ENCODE measurements around the gene SDK2. TPM values are rescaled to one million over a fixed set of nuclear protein-coding genes. Genes with fewer than 3 reads are reported as not detected.

SDK2 gene
- polyA plus RNA-seq, 3 donors = 0.01 TPM; not detected in 2

- Histone ChIP-seq H3K79me2 (ENCODE audit: insufficient read depth, low read length) (no peaks in the 10 kb centered on the region), H3K27me3 (ENCODE audit: control insufficient read depth in 2 of 2, insufficient read depth in 2 of 2, low read length in 2 of 2) (peaks cover 0 to 2% of the 10 kb centered on the region in 2 donors), H2AFZ (ENCODE audit: insufficient read depth, low read depth, low read length, poor library complexity, severe bottlenecking) (no peak overlapping the region), H3K9ac (ENCODE audit: insufficient read depth, low read length, poor library complexity, severe bottlenecking) (no peak overlapping the region), H3K4me3 (replicated peaks in 1 of 3; ENCODE audit: low read depth in 2 of 3, low read length in 3 of 3) (no peak overlapping the region), H3K4me1 (ENCODE audit: control insufficient read depth in 1 of 2, insufficient read depth in 2 of 2, low read length in 2 of 2) (peaks cover 40% of the 10 kb centered on the region in 2 donors), H3K27ac (ENCODE audit: low read depth in 1 of 2, low read length in 2 of 2) (no peak overlapping the region), H3K4me2 (replicated peaks; ENCODE audit: extremely low read depth, low read length, poor library complexity, severe bottlenecking) (no peak overlapping the region), H3K9me3 (replicated peaks in 1 of 2; ENCODE audit: control insufficient read depth in 1 of 2, insufficient read depth in 1 of 2, low read length in 2 of 2) (peaks cover 0 to 4% of the 10 kb centered on the region in 2 donors), H4K20me1 (ENCODE audit: insufficient read depth, low read length) (no peaks in the 10 kb centered on the region), H3K36me3 (replicated peaks in 1 of 2; ENCODE audit: control insufficient read depth in 1 of 2, insufficient read depth in 2 of 2, low read length in 2 of 2) (no peaks in the 10 kb centered on the region)
- no peak for TF ChIP-seq CTCF (IDR thresholded peaks at IDR 0.05)
- Mint-ChIP-seq H3K4me1 (peaks cover 38% of the 10 kb centered on the region), H3K27me3 (ENCODE audit: low read depth in 3 of 3) (no peaks in the 10 kb centered on the region), H3K4me3 (no peak overlapping the region), H3K36me3 (no peaks in the 10 kb centered on the region), H3K9me3 (peaks cover 0 to 6% (median 2%) of the 10 kb centered on the region in 7 donors), H3K27ac (no peak overlapping the region)
- DNase-seq = no peak
- intact Hi-C loops (cut with micrococcal nuclease) = no loop called here
- WGBS (ENCODE audit: insufficient coverage) = no CpG with 5 or more reads among the region's 3 CpGs
Measured at GRCh38 chr17:73669771-73670170, 25.5 kb upstream of the SDK2 start.

DNA sequence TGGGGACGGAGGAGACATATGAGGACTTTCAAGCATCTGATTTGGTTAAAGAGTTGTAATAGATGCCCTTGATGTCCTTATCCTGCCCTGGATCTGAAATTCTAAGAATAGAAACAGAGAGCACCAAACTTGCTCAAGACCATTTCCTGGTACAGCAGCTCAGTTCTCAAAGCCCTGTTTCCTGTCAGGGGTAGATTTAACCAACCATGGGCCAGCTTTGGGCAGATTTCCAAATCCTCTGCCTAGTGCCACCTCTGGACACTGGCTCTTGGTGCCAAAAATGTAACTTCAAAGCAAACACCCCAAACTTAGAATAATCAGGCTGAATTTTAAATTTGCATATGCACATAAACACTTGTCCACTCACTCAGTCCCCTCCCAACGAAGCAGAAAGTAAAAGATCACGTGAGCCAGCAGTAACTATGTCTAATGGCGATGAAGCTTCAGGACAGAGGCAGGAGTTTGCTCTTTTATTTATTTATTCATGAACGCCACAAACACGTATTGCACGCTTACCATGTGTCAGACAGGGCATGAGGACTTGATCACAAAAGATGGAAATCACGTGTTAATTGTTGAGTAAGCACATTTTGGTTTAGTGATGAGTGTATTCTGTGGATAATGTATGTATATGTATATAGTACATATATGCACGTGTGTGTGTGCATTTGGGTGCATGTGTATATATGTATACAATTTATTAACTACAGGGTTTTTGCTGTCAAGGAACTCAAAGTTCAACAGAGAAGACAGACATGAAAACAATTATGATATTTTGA lies 23.1 kb upstream of the SDK2 start:
- Histone ChIP-seq H3K9me3 (replicated peaks in 1 of 2; ENCODE audit: control insufficient read depth in 1 of 2, insufficient read depth in 1 of 2, low read length in 2 of 2) (peaks cover 0 to 4% of the 10 kb centered on the region in 2 donors), H4K20me1 (ENCODE audit: insufficient read depth, low read length) (no peaks in the 10 kb centered on the region), H3K9ac (ENCODE audit: insufficient read depth, low read length, poor library complexity, severe bottlenecking) (no peak overlapping the region), H3K4me1 (ENCODE audit: control insufficient read depth in 1 of 2, insufficient read depth in 2 of 2, low read length in 2 of 2) (peaks cover 42 to 44% of the 10 kb centered on the region in 2 donors), H3K4me2 (replicated peaks; ENCODE audit: extremely low read depth, low read length, poor library complexity, severe bottlenecking) (peak overlapping the region; percentile 74), H3K27me3 (ENCODE audit: control insufficient read depth in 2 of 2, insufficient read depth in 2 of 2, low read length in 2 of 2) (no peaks in the 10 kb centered on the region), H2AFZ (ENCODE audit: insufficient read depth, low read depth, low read length, poor library complexity, severe bottlenecking) (peak overlapping the region; percentile 62), H3K27ac (ENCODE audit: low read depth in 1 of 2, low read length in 2 of 2) (peak overlapping the region; percentile 14 to 70), H3K79me2 (ENCODE audit: insufficient read depth, low read length) (no peaks in the 10 kb centered on the region), H3K4me3 (replicated peaks in 1 of 3; ENCODE audit: low read depth in 2 of 3, low read length in 3 of 3) (peak overlapping the region; percentile 6 to 58 (median 40)), H3K36me3 (replicated peaks in 1 of 2; ENCODE audit: control insufficient read depth in 1 of 2, insufficient read depth in 2 of 2, low read length in 2 of 2) (no peaks in the 10 kb centered on the region)
- TF ChIP-seq CTCF (IDR thresholded peaks at IDR 0.05) = no peak
- WGBS (ENCODE audit: insufficient coverage) = 0% methylated on average over 1 of the region's 9 CpGs
- H3K4me3 Mint-ChIP-seq = peak overlapping the region; percentile 56 to 83
- no peaks in the 10 kb centered on the region for H3K27me3 Mint-ChIP-seq (ENCODE audit: low read depth in 3 of 3)
- DNase-seq = peak; percentile 44 to 71 (median 49)
- H3K36me3 Mint-ChIP-seq = no peaks in the 10 kb centered on the region
- intact Hi-C loops (cut with micrococcal nuclease) = no loop called here
- peaks cover 0 to 6% (median 2%) of the 10 kb centered on the region in 7 donors for H3K9me3 Mint-ChIP-seq
- H3K27ac Mint-ChIP-seq = peak overlapping the region; percentile 81 to 92 (median 87)
- peaks cover 43% of the 10 kb centered on the region for H3K4me1 Mint-ChIP-seq
